IMR-90 (cell line): ENCODE measurements around the gene HDAC8. TPM values are rescaled to one million over a fixed set of nuclear protein-coding genes. Genes with fewer than 3 reads are reported as not detected.

Experiments used
- ATAC-seq: fragments of 200-7000 bp; cut with Tn5 transposase; 2 replicates; pipeline ENCODE4 v1.9.1; 2020; ENCODE audit warnings: low read depth, mild to moderate bottlenecking, moderate library complexity
- BruUV-seq: library from RNA; stranded (reverse); fragments of 400-500 nt; replicated peaks from 2 replicates; lab custom pipeline; 2021; lab: Mats Ljungman, UMichigan
- CTCF ChIA-PET: fragments of 300-600 bp; formaldehyde crosslinking; extraction: SDS; loops from one replicate; lab custom pipeline; 2021; ENCODE audit warnings: antibody characterized with exemption; lab: Yijun Ruan, JAX
- POLR2A ChIA-PET: fragments of 300-600 bp; sonication (Branson Sonifier 250); formaldehyde crosslinking; loops from one replicate; lab custom pipeline; 2022; ENCODE audit warnings: antibody characterized with exemption; ENCODE audit not compliant: unreplicated experiment; lab: Charles Lee
- DNase-seq: peaks from one replicate; pipeline ENCODE4 v3.0.0; 2013
- H2AFZ ChIP-seq: replicated peaks from 2 replicates; pipeline ENCODE3; 2013; ENCODE audit warnings: low read length, mild to moderate bottlenecking; ENCODE audit not compliant: poor library complexity
- H2AK5ac ChIP-seq: 2 replicates; pipeline ENCODE4 v1.6.1; 2013; ENCODE audit warnings: low read depth, low read length, inconsistent platforms
- H2AK9ac ChIP-seq: replicated peaks from 2 replicates; pipeline ENCODE3; 2013; ENCODE audit warnings: mild to moderate bottlenecking, low read depth, low read length, moderate library complexity; ENCODE audit not compliant: poor library complexity
- H2BK120ac ChIP-seq: 2 replicates; pipeline ENCODE4 v1.6.1; 2013; ENCODE audit warnings: low read depth, low read length, inconsistent platforms
- H2BK15ac ChIP-seq: 3 replicates; pipeline ENCODE4 v1.6.1; 2013; ENCODE audit warnings: low read depth, low read length, inconsistent platforms
- H2BK20ac ChIP-seq: 2 replicates; pipeline ENCODE4 v1.6.1; 2013; ENCODE audit warnings: low read depth, mild to moderate bottlenecking, inconsistent platforms, low read length, moderate library complexity
- H2BK5ac ChIP-seq: 2 replicates; pipeline ENCODE4 v1.6.1; 2013; ENCODE audit warnings: mild to moderate bottlenecking, low read depth, low read length, inconsistent platforms; ENCODE audit not compliant: poor library complexity, severe bottlenecking
- H3K14ac ChIP-seq: replicated peaks from 2 replicates; pipeline ENCODE4 v1.6.1; 2013; ENCODE audit warnings: low read depth, low read length, inconsistent platforms
- H3K18ac ChIP-seq: 2 replicates; pipeline ENCODE4 v1.6.1; 2013; ENCODE audit warnings: low read depth, low read length, control low read depth
- H3K23ac ChIP-seq: 2 replicates; pipeline ENCODE4 v1.6.1; 2013; ENCODE audit warnings: low read depth, low read length, inconsistent platforms
- H3K27ac ChIP-seq: 2 replicates; pipeline ENCODE4 v1.5.1; 2013; ENCODE audit warnings: mild to moderate bottlenecking, control low read depth, low read length; ENCODE audit not compliant: insufficient read depth
- H3K27me3 ChIP-seq: 2 replicates; pipeline ENCODE4 v1.6.1; 2013; ENCODE audit warnings: low read length; ENCODE audit not compliant: control insufficient read depth, insufficient read depth
- H3K36me3 ChIP-seq: 2 replicates; pipeline ENCODE4 v1.6.1; 2013; ENCODE audit warnings: low read length, mixed read lengths; ENCODE audit not compliant: control insufficient read depth, insufficient read depth
- H3K4ac ChIP-seq: 2 replicates; pipeline ENCODE4 v1.6.1; 2013; ENCODE audit warnings: low read depth, low read length, inconsistent platforms
- H3K4me1 ChIP-seq: 2 replicates; pipeline ENCODE4 v1.6.1; 2013; ENCODE audit warnings: low read length, mixed read lengths; ENCODE audit not compliant: control insufficient read depth, insufficient read depth
- H3K4me2 ChIP-seq: 2 replicates; pipeline ENCODE4 v1.6.1; 2013; ENCODE audit warnings: low read depth, mild to moderate bottlenecking, control low read depth, low read length, moderate library complexity
- H3K4me3 ChIP-seq: 2 replicates; pipeline ENCODE4 v1.5.1; 2013; ENCODE audit warnings: low read depth, mild to moderate bottlenecking, control low read depth, low read length, moderate library complexity; ENCODE audit not compliant: insufficient read depth
- H3K56ac ChIP-seq: 2 replicates; pipeline ENCODE4 v1.6.1; 2013; ENCODE audit warnings: low read length, inconsistent platforms; ENCODE audit not compliant: insufficient read depth; ENCODE audit errors: extremely low read depth
- H3K79me1 ChIP-seq, 2 experiments: 2 replicates each; pipeline ENCODE4 v1.6.1; 2013; ENCODE audit warnings: low read length in 2 of 2, inconsistent platforms in 1 of 2, low read depth in 1 of 2
- H3K9ac ChIP-seq: 2 replicates; pipeline ENCODE4 v1.6.1; 2013; ENCODE audit warnings: low read depth, low read length, control low read depth
- H3K9me1 ChIP-seq: 2 replicates; pipeline ENCODE4 v1.6.1; 2013; ENCODE audit warnings: low read length, inconsistent platforms; ENCODE audit not compliant: insufficient read depth
- H3K9me3 ChIP-seq: 2 replicates; pipeline ENCODE4 v1.6.1; 2013; ENCODE audit warnings: low read length; ENCODE audit not compliant: control insufficient read depth, insufficient read depth
- H4K20me1 ChIP-seq: 2 replicates; pipeline ENCODE4 v1.6.1; 2013; ENCODE audit warnings: low read length, inconsistent platforms; ENCODE audit not compliant: insufficient read depth
- H4K5ac ChIP-seq: 2 replicates; pipeline ENCODE4 v1.6.1; 2013; ENCODE audit warnings: mild to moderate bottlenecking, low read depth, low read length, control low read depth
- H4K8ac ChIP-seq, 2 experiments: 2 replicates each; pipeline ENCODE4 v1.6.1; 2013; ENCODE audit warnings: low read depth in 2 of 2, low read length in 2 of 2, control low read depth in 1 of 2, inconsistent platforms in 1 of 2
- H4K91ac ChIP-seq: 2 replicates; pipeline ENCODE4 v1.6.1; 2013; ENCODE audit warnings: low read depth, low read length, inconsistent platforms; ENCODE audit not compliant: insufficient read depth
- BHLHE40 ChIP-seq: fragments of 150-350 bp; IDR thresholded peaks from 2 replicates; pipeline ENCODE4 v1.6.1; 2016; ENCODE audit warnings: mild to moderate bottlenecking, low read depth, low read length
- CEBPB ChIP-seq: IDR thresholded peaks from 2 replicates; pipeline ENCODE4 v1.6.1; 2012; ENCODE audit warnings: low read depth, low read length, improper control_type of control experiment
- CHD1 ChIP-seq: IDR thresholded peaks from 2 replicates; pipeline ENCODE4 v1.6.1; 2012; ENCODE audit warnings: low read depth, low read length, improper control_type of control experiment
- CTCF ChIP-seq: conservative IDR thresholded peaks from 2 replicates; pipeline ENCODE4 v1.5.1; 2012; ENCODE audit warnings: mild to moderate bottlenecking, low read depth, low read length, improper control_type of control experiment
- ELK1 ChIP-seq: fragments of 150-350 bp; IDR thresholded peaks from 2 replicates; pipeline ENCODE4 v1.6.1; 2016; ENCODE audit warnings: low read depth, mild to moderate bottlenecking, low read length, moderate library complexity, borderline replicate concordance
- FOS ChIP-seq: fragments of 150-350 bp; IDR thresholded peaks from 2 replicates; pipeline ENCODE4 v1.6.1; 2016; ENCODE audit warnings: low read depth, low read length
- MAFK ChIP-seq: IDR thresholded peaks from 2 replicates; pipeline ENCODE4 v1.6.1; 2012; ENCODE audit warnings: low read depth, low read length, improper control_type of control experiment
- MAZ ChIP-seq: IDR thresholded peaks from 2 replicates; pipeline ENCODE4 v1.6.1; 2012; ENCODE audit warnings: low read depth, mild to moderate bottlenecking, low read length, improper control_type of control experiment, moderate library complexity, borderline replicate concordance
- MXI1 ChIP-seq: IDR thresholded peaks from 2 replicates; pipeline ENCODE4 v1.6.1; 2012; ENCODE audit warnings: low read depth, mild to moderate bottlenecking, low read length, moderate library complexity, borderline replicate concordance
- NFE2L2 ChIP-seq: fragments of 150-350 bp; IDR thresholded peaks from 2 replicates; pipeline ENCODE4 v1.6.1; 2016; ENCODE audit warnings: low read depth, mild to moderate bottlenecking, low read length
- POLR2A ChIP-seq: IDR thresholded peaks from 2 replicates; pipeline ENCODE4 v1.6.1; 2012; ENCODE audit warnings: mild to moderate bottlenecking, low read depth, low read length
- RAD21 ChIP-seq: IDR thresholded peaks from 2 replicates; pipeline ENCODE4 v1.6.1; 2012; ENCODE audit warnings: low read length, improper control_type of control experiment
- RCOR1 ChIP-seq: IDR thresholded peaks from 2 replicates; pipeline ENCODE4 v1.6.1; 2012; ENCODE audit warnings: mild to moderate bottlenecking, low read length, improper control_type of control experiment; ENCODE audit not compliant: insufficient replicate concordance
- RFX5 ChIP-seq: IDR thresholded peaks from 2 replicates; pipeline ENCODE4 v1.8.0; 2012; ENCODE audit warnings: low read depth, mild to moderate bottlenecking, low read length, moderate library complexity
- USF2 ChIP-seq: fragments of 150-350 bp; IDR thresholded peaks from 2 replicates; pipeline ENCODE4 v1.6.1; 2017; ENCODE audit warnings: mild to moderate bottlenecking, antibody characterized with exemption, low read length, low read depth
- WGBS, 2 experiments: methylation state at CpG; one replicate each; pipeline versions ENCODE4 v1.1.5 to v1.1.7; 2013; ENCODE audit warnings: missing lambda C conversion rate in 2 of 2; ENCODE audit not compliant: insufficient read length in 1 of 2; ENCODE audit errors: extremely low coverage in 2 of 2; 5-methylcytosine and 5-hydroxymethylcytosine counted together
- dilution Hi-C: fragments of 300-500 bp; cut with HindIII; formaldehyde crosslinking; loops from one replicate; pipeline ENCODE4 v1.14.3; 2018; ENCODE audit warnings: low sequenced_read_pairs; ENCODE audit not compliant: unreplicated experiment
- in situ Hi-C: fragments of 300-500 bp; cut with MboI; formaldehyde crosslinking; loops from 3 replicates; pipeline ENCODE4 v1.14.3; 2019; ENCODE audit warnings: low sequenced_read_pairs, inconsistent platforms, mixed read lengths
- intact Hi-C: fragments of 100-400 bp; cut with micrococcal nuclease; formaldehyde crosslinking; loops from 2 replicates; pipeline ENCODE4 v1.10.0; 2022
- polyA plus RNA-seq, 3 experiments: library from polyadenylated mRNA; depleted of rRNA; stranded (reverse); fragments of >200 nt; gene quantifications; 2 replicates each; pipeline ENCODE4 v1.2.3, GENCODE V29; 2012; ENCODE audit warnings: low replicate concordance in 1 of 3
- total RNA-seq: library from RNA; depleted of rRNA; stranded (reverse); fragments of >200 nt; gene quantifications from 2 replicates; pipeline ENCODE4 v1.2.3, GENCODE V29; 2012

Gene HDAC8
- total and polyA plus RNA-seq, 2 of the 4 experiments (the other 2 are of a cell fraction): 16.1 to 28.5 TPM

GRCh38 chrX:72576141-72576894 lies 3.7 kb upstream of the HDAC8 start:
- DNase-seq: peak; percentile 52
- TF ChIP-seq USF2 (no peak), MAFK (no peak), NFE2L2 (peak; percentile 27; the same call in 1 of the 2 replicates), BHLHE40 (no peak), ELK1 (no peak), RAD21 (no peak), MXI1 (no peak), CHD1 (no peak), MAZ (no peak), FOS (peak; percentile 6; the same call in 1 of the 2 replicates), CTCF (no peak), CEBPB (peak; percentile 95), RFX5 (no peak), POLR2A (no peak), RCOR1 (no peak)

More at GRCh38 chrX:72576141-72576894, 3.7 kb upstream of the HDAC8 start:
- peaks cover 0 to 3% of the 10 kb centered on the region in 2 experiments; a peak in 2 of 4 replicates for H3K79me1 ChIP-seq
- in situ Hi-C loops: loop anchor here (10.0 kb wide), 1 partner anchor 138 kb away; the partner anchor contains the start of gene PHKA1
- H3K4ac ChIP-seq: no peak overlapping the region
- dilution Hi-C loops: no loop called here
- H2BK5ac ChIP-seq: no peak overlapping the region
- no peaks in the 10 kb centered on the region for H4K20me1 ChIP-seq
- no peak overlapping the region for H2AK9ac ChIP-seq
- H2BK120ac ChIP-seq: no peak overlapping the region
- no peaks in the 10 kb centered on the region for H3K4me1 ChIP-seq
- no peak overlapping the region for H3K56ac ChIP-seq
- H3K36me3 ChIP-seq: no peaks in the 10 kb centered on the region
- H2AK5ac ChIP-seq: no peak overlapping the region
- no peaks in the 10 kb centered on the region for H3K9me1 ChIP-seq
- ChIA-PET POLR2A (no interaction called here), CTCF (no interaction called here)
- intact Hi-C loops: no loop called here
- H3K9me3 ChIP-seq: no peaks in the 10 kb centered on the region
- 54% methylated on average over 2 of the region's 7 CpGs; no CpG with 5 or more reads in 1 of the 2 experiments for WGBS, 2 experiments
- no peak overlapping the region for H3K23ac ChIP-seq
- no peak overlapping the region for H2AFZ ChIP-seq
- no peak overlapping the region for H3K9ac ChIP-seq
- no TSS peak for BruUV-seq
- no peak for ATAC-seq
- H3K18ac ChIP-seq: no peak overlapping the region
- H3K4me3 ChIP-seq: no peak overlapping the region
- no peak overlapping the region for H4K5ac ChIP-seq
- H3K27ac ChIP-seq: no peak overlapping the region
- no peak overlapping the region for H2BK20ac ChIP-seq
- no peak overlapping the region for H4K8ac ChIP-seq
- no peak overlapping the region for H4K91ac ChIP-seq
- H3K14ac ChIP-seq: no peak overlapping the region
- H3K27me3 ChIP-seq: peaks cover 4% of the 10 kb centered on the region
- H2BK15ac ChIP-seq: no peak overlapping the region
- H3K4me2 ChIP-seq: no peak overlapping the region
